ENCODE results near the gene RBM48. TPM values are rescaled to one million over a fixed set of nuclear protein-coding genes. Genes with fewer than 3 reads are reported as not detected.

Gene RBM48
- total and polyA plus RNA-seq, 9 of the 15 experiments (the other 6 are each of a cell fraction or from before 2014, with no cell fraction given): 9.9 to 35.1 (median 16.3) TPM

GRCh38 chr7:92528188-92528957 lies at the start of gene RBM48, which contains the start of gene PEX1 (continued):
- TF ChIP-seq CHD7 (IDR thresholded peaks at IDR 0.05; ENCODE audit: low read depth, low read length): no peak
- TF ChIP-seq ZNF232 (CRISPR knock-in tag; IDR thresholded peaks at IDR 0.05): 0 out of 2 replicates have a peak, but pooled peaks have one; percentile 18
- TF ChIP-seq PCBP1 (IDR thresholded peaks at IDR 0.05; ENCODE audit: low read depth, low read length, poor library complexity, severe bottlenecking): no peak
- TF ChIP-seq MTF1 (CRISPR knock-in tag; IDR thresholded peaks at IDR 0.05; ENCODE audit: borderline replicate concordance): no peak
- TF ChIP-seq ZNF324 (CRISPR knock-in tag; IDR thresholded peaks at IDR 0.05): no peak
- TF ChIP-seq CSDE1 (IDR thresholded peaks at IDR 0.05): no peak
- TF ChIP-seq NR2F6 (CRISPR knock-in tag; IDR thresholded peaks at IDR 0.05): no peak
- peak; percentile 19; the same call in 1 of the 2 replicates for TF ChIP-seq USF2 (CRISPR knock-in tag; IDR thresholded peaks at IDR 0.05)
- no peak for TF ChIP-seq ETS2 (tag; IDR thresholded peaks at IDR 0.05; ENCODE audit: borderline replicate concordance, poor library complexity, severe bottlenecking)
- TF ChIP-seq GATA2 (CRISPR knock-in tag; IDR thresholded peaks at IDR 0.05): no peak
- TF ChIP-seq LARP7 (IDR thresholded peaks at IDR 0.05): no peak
- peak; percentile 12; the same call in 1 of the 2 replicates for TF ChIP-seq ZBTB26 (CRISPR knock-in tag; IDR thresholded peaks at IDR 0.05)
- TF ChIP-seq MYC (IDR thresholded peaks at IDR 0.05; ENCODE audit: low read depth, low read length): peak; percentile 77; the same call in 1 of the 2 replicates
- no peak for TF ChIP-seq MYC (CRISPR knock-in tag; IDR thresholded peaks at IDR 0.05; ENCODE audit: borderline replicate concordance, low read depth)
- peak; percentile 73 for TF ChIP-seq SOX6 (IDR thresholded peaks at IDR 0.05)
